ENCODE measurements around the gene CD48.

CD48 gene, protein sequence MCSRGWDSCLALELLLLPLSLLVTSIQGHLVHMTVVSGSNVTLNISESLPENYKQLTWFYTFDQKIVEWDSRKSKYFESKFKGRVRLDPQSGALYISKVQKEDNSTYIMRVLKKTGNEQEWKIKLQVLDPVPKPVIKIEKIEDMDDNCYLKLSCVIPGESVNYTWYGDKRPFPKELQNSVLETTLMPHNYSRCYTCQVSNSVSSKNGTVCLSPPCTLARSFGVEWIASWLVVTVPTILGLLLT

GRCh38 chr1:160711602-160712311 lies at the start of gene CD48:
CD48 (minus strand) TSS chr1:160711822; CDS start chr1:160711763, 59 bp downstream.
- peak in 1 of 2 experiments; percentile 31 for DNase-seq (ENCODE audit: low read depth in 2 of 2)

GRCh38 chr1:160761046-160761445 lies 49.4 kb upstream of the CD48 start:
- DNase-seq (ENCODE audit: low read depth in 2 of 2), result no peak

- DNase-seq (ENCODE audit: low read depth in 2 of 2), result no peak
Observed at GRCh38 chr1:160759740-160760139, 48.1 kb upstream of the CD48 start.

DNA sequence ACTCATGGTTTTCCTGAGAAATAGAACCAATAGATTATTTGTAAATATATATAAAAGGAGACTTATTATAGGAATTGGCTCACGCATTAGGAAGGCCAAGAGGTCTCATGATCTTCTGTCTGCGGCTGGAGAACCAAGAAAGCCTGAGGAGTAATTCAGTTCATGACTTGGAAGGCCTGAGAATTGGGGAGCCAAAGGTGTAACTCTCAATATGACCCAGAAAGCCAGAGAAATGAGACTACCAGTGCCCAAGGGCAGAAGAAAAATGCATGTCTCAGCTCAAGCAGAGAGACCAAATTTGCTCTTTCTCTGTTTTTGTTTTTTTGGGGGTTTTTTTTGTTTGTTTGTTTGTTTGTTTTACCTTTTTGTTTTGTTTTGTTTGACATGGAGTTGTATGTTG lies 46.9 kb upstream of the CD48 start:
- no peak for DNase-seq (ENCODE audit: low read depth in 2 of 2)

GRCh38 chr1:160756849-160757201 lies 45.2 kb upstream of the CD48 start:
- no peak for DNase-seq (ENCODE audit: low read depth in 2 of 2)

GRCh38 chr1:160755911-160756848 lies 44.6 kb upstream of the CD48 start:
- DNase-seq (ENCODE audit: low read depth in 2 of 2), result no peak

- DNase-seq (ENCODE audit: low read depth in 2 of 2), result no peak
Observed at GRCh38 chr1:160755461-160755860, 43.8 kb upstream of the CD48 start.

DNA sequence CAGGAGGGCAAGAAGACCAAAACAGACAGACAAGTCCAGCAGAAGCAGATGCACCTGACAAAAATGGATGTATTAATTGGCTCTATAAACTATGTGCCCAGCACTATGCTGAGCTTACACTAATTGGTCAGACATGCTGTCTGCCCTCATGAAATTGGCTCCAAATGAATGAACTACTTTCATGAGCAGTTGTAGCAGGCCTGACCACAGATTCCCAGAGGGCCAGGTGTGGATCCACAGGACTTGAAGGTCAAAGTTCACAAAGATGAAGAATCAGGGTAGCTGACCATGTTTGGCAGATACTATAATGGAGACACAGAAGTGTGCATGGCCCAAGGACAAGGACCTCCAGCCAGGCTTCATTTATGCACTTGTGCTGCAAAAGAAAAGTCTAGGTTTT lies 42.0 kb upstream of the CD48 start:
- DNase-seq (ENCODE audit: low read depth in 2 of 2), result no peak

DNA sequence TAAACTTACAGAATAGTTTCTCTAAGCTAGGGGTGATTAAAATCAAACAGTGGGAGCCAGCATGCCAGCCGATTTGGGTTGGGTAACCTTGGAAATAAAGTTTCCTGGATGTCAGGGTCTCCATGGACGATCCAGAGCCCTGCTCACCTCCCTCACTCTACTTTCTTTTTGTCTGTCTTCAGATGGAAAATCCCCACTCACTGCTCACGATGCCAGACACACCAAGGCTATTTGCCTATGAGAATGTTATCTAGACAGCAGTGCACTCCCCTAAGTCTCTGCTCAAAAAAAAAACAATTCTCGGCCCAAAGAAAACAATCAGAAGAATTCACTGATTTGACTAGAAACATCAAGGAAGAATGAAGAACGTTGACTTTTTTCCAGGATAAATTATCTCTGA lies 41.3 kb upstream of the CD48 start:
- no peak for DNase-seq (ENCODE audit: low read depth in 2 of 2)

GRCh38 chr1:160752406-160752805 lies 40.8 kb upstream of the CD48 start:
- DNase-seq (ENCODE audit: low read depth in 2 of 2), result no peak

- DNase-seq (ENCODE audit: low read depth in 2 of 2), result no peak
Observed at GRCh38 chr1:160750608-160751007, 39.0 kb upstream of the CD48 start.

DNA sequence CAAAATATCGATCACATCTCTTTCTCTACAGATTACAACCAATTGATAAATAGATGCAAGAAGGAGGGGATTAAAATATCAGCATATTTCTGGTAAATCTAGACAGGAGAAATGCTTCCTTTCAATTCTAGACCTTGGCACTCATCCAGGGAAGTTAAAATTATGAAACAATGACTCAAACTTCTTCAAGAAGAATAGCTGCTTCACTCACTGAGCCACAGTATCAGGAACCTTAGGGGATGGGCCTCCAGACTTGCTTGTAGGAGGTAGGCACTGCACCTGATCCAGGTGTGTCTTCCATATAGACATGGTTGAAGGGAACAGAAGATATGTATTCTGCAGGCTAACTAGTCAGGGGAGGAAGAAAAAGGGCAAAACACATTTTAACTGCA lies 37.3 kb upstream of the CD48 start:
- DNase-seq (ENCODE audit: low read depth in 2 of 2), result no peak

GRCh38 chr1:160748181-160748877 lies 36.7 kb upstream of the CD48 start:
- no peak for DNase-seq (ENCODE audit: low read depth in 2 of 2)

- DNase-seq (ENCODE audit: low read depth in 2 of 2), result no peak
Observed at GRCh38 chr1:160747717-160748116, 36.1 kb upstream of the CD48 start.

- DNase-seq (ENCODE audit: low read depth in 2 of 2), result no peak
Observed at GRCh38 chr1:160746836-160747500, 35.3 kb upstream of the CD48 start.

DNA sequence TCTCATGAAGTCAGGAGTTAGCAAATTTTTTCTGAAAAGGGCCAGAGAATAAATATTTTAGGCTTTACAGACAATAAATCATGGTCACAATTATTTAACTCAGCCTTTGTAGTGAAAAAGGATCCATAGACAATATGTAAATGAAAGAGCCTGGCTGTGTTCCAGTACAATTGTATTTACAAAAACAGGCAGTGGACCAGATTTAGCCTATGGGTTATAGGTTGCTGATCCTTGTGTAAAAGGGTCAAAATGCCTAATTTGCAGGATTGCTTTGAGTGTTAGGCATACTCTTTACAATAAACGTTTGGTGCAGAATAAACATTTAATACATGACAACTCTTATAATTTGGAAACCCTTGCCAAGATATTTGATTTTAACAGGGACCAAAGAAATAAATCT lies 33.9 kb upstream of the CD48 start:
- DNase-seq (ENCODE audit: low read depth in 2 of 2), result no peak

- DNase-seq (ENCODE audit: low read depth in 2 of 2), result no peak
Observed at GRCh38 chr1:160744852-160745520, 33.4 kb upstream of the CD48 start.

- no peak for DNase-seq (ENCODE audit: low read depth in 2 of 2)
Observed at GRCh38 chr1:160744199-160744851, 32.7 kb upstream of the CD48 start.

DNA sequence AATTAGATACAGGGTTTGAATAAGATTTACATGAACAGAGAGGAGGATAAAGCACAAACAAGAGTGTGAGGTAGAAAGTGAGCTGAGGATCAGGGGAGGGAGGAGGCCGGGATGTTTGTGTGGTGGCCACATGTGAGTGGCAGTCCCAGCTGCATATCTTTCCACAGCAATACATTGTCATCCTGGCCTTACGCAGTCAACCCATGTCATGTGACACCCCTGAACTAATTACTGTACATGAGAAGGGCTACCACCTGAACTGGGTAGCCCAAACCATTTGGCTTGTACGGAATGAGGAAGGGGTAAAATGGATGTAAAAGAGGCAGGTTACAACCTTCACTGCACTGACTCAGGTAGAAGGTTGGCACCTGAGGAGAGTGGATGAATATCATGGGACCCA lies 31.6 kb upstream of the CD48 start:
- no peak for DNase-seq (ENCODE audit: low read depth in 2 of 2)

DNA sequence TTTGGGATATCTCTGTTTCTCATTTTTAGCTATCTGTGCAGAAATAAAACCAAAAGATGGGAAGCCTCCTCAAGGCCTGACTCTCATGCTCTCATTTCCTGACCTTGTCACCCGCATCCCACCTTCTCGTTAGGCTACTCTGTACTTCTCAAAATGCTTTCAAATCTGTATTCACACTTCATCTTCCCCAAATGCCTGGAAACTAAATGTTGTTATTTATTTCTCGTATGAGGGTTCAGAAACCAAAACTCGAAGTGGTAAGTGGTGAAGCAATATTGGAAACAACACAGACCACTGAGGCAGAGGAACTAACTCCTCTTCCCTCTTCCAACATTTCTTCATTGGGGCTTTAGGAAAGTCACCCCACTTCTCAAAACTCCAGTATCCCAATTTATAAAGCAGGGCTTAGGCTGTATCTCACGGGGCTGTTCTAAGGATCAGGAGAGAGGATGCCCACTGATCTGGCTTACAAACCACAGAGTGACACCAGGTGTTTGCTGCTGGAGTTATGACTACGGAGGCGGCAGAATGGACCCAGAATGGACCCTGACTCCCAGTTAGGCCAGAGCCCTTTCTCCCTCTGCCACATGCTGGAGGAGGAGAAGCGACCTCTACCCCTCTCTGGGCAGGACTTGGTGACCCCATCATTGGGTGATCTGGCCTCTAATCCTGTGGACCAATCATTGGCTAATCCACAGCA lies 31.0 kb upstream of the CD48 start:
- no peak for DNase-seq (ENCODE audit: low read depth in 2 of 2)
